SW 1271 (cell line): Measurements from ENCODE around the gene CRADD.
"Not testable (repeated sequence)": the region's sequence is repeated elsewhere in the genome, so short reads cannot be mapped to it uniquely, and the experiment has no call there.

Experiments used
- DNase-seq, 2 experiments: peaks; one replicate each; lab custom pipeline; 2025; lab: John Stamatoyannopoulos, UW

CRADD gene

DNA sequence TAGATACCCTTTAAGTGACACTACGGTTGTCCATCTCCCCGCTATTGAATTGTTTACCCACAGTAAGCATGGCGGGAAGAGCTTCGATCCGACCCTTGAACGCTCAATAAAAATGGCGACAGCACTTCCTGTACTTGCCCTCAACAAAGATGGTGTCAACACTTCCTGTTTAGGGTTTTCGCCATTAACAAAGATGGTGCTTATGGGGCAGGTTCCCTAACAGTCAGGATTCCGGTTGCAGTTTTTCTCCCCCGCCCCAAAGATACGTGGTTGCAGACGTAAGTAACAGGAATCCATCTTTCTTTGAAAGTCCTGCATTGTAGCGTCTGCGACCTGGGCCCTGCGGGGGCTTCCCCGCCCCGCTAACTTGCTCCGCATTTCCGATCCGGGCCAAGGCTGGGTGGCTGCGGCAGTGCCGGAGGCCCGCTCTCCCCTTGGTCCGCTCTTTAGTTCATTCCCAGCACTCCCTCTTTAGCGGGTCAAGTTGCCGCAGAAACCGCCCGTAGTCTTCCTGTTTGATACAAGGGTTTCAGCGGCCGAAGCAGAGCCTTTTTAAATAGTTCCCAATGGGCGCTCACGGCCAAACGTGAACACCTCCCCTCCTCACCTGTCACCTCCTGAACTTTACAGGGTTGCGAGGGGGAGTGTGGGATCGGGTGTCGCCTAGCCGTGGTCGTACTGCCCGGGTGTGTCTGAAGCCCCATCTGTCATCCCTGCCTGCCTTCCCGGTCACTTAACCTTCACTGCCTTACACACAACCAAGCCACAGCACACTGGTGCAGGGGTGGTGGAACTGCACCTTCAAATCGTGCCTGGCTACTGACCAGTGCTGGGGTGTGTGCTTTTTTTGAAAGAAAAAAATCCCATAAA, at the start of gene CRADD:
Gene CRADD, plus strand, starts transcription at position 181 of the 870 bp plus-strand sequence.
- DNase-seq = peak; percentile 91 to 98

- no peak for DNase-seq
Measured at GRCh38 chr12:93632383-93632782, 44.8 kb upstream of the CRADD start.

DNA sequence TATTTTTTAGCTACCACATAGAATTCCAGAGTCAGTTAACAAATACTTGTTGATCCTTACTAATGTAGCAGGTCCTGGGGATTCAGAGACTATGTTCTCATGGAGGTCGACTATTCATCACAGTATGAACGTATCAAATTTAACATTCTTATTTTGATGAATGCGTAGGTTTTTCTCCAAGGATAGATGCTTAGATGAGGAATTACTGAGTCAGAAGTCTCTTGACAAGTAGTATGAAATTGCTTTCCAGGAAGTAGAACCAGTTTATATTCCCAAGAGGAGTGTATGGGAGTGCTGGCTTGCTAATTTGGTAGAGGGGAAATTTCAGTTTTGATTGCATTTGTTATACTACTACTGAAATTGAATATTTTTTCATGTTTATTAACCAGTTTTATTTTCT, 42.8 kb upstream of the CRADD start:
- DNase-seq = no peak

DNA sequence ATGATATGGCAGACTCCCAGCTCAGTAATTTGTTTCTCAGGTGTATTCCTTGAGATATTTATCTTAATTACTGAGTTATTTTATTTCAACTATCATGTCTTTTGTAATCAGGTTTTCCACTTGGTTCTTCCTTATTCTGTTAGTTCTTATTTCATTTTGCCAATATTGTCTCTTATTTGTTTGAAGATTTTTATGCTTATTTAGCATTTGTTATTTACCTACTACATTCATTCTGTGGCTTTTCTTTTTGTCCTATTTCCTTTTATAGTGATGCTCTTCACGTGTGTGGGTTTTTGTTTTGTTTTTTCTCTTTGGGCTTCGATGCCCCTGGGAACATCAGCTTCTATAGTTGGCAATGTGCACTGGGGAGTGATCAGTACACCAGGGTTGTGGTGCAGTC, 40.5 kb upstream of the CRADD start:
- no peak for DNase-seq

- no peak for DNase-seq
Measured at GRCh38 chr12:93638095-93638494, 39.1 kb upstream of the CRADD start.

DNA sequence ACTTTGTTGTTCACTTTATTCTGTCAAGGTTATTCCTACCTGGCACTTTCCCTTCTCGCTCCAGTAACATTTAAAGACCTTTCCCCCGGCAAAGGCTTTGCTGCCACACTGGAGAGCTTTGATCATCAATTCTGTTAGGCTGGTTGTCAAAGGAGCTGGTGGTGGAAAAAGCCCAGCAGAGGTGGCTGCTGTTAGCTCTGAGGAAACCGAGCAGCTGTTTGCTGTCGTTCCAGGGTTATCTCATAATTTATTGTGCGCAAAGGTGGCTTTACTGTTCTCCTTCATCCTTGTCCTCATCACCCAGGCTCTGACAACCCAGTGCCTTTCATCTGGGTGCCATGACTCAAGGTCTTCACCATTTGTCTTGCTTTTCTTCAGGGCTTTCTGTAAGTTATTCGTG, 38.2 kb upstream of the CRADD start:
- DNase-seq = no peak

- no peak for DNase-seq
Measured at GRCh38 chr12:93639406-93639805, 37.8 kb upstream of the CRADD start.

DNA sequence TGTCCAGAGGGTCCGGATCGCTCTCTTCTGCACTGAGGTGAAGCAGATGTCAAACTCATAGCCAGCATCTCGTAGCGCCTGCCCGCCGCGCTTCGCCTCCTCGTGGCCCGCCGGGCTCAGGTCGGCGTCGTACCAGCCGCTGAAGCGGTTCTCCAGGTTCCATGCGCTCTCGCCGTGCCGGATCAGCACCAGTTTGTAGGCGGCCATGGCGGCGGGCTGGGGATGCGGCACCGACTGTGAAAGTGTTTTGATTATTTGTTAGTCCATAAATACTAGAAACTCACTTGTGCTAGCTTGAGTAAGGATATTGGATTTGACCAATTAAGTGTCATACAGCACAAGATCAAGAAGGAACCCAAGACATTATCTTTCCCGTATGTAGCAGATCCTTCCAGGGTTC, 35.8 kb upstream of the CRADD start:
- not testable (repeated sequence) for DNase-seq

DNA sequence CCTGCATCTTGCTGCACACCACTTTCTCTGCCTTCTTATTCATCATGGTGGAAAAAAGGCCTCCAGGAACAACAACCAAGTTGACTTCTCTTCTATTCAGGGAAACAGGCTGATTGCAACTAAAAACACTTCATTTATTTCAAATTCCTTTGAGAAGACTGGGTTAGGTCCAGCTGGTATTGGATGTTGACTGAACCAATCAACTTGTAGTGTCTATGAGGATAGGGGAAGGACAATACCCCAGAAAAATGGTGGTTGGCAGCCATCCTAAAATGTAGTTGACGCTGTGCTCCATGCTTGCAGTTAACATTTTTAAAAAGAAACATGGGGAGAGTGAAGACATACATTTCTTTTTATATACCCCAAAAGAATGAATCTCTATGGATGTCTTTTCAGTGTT, 34.4 kb upstream of the CRADD start:
- no peak for DNase-seq

DNA sequence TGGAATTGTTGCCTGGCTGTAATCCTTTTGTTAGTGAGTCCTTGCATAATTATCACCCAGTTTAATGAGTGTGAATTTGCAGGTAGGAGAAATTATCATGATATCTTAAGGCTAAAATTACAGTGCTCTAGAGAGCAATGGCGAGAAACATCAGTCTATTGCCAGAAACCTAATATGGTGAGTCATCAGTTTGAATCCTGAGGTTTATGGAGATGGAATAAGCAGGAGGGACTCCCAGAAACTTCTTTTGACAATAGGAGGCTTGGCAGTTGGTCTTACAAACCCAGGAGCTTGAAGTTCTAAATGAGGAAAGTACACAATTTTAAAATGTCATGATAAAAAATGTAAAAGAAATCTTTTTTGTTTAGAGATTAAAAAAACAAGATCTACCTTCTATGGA, 31.5 kb upstream of the CRADD start:
- no peak for DNase-seq

GRCh38 chr12:93650626-93651025, 26.5 kb upstream of the CRADD start:
- no peak for DNase-seq

- DNase-seq = no peak
Measured at GRCh38 chr12:93653079-93653478, 24.1 kb upstream of the CRADD start.

- DNase-seq = no peak
Measured at GRCh38 chr12:93653712-93654111, 23.5 kb upstream of the CRADD start.

- DNase-seq = no peak
Measured at GRCh38 chr12:93654421-93654820, 22.8 kb upstream of the CRADD start.

GRCh38 chr12:93657071-93657470, 20.1 kb upstream of the CRADD start:
- no peak for DNase-seq

DNA sequence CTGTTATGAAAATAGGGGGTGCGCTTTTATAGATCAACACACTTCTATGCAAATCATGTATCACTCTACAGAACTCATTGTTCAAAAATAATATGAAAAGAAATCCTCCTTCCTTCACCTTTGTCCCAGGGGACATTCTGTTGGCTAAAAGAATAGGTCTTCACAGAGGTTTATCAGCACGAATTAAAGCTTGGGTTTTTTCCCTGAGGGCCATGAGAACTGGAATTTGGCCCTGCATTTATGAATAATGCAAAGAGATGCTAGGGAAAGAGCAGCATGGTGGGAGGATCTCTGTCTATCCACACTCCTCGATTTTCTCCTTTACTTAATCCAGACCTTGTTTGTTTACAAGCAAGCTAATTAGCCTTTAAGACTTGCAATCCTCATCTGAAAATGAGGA, 16.2 kb upstream of the CRADD start:
- no peak for DNase-seq

- no peak for DNase-seq
Measured at GRCh38 chr12:93663006-93663728, 14.0 kb upstream of the CRADD start.

DNA sequence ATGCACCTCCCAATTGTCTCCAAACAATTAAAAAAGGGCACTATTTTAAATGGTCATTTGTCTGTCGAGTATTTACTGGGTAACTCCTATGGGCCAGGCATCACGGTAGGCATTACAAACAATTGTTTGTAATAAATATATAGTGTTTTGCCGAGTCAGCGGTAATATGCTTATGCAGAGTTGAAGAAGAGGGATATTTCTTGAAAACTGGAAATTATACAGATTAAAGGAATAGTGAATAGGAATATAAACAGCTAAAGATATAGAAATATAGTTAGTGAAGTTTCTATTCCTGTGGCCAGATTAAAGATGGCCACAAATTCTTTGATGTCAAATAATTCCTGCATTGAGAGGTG, 13.5 kb upstream of the CRADD start:
- DNase-seq = no peak

DNA sequence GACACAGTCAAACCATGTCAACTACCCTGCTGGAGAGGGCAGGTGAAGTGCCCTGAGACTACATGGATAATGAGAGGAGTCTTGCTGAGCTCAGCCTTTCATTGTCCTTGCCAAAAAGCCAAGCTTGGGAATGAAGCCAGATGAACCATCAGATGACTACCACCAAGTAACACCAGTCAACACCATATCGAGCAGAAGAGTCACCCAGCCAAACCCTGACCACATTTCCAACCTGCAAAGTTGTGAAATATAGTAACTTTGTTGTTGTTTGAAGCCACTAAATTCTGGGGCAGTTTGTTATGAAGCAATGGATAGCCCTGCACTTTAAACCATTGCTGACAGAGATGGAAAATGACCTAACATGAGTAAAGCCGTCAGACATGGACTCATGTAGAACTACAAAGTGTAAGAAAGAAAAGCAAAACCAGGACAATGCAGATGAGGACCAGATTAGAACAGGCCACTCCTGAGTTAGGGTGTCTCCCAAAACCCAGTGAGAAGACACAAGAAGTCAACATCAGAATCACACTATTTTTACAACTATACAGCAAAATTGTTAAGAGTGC, 12.5 kb upstream of the CRADD start:
- DNase-seq = no peak

GRCh38 chr12:93667672-93668071, 9.5 kb upstream of the CRADD start:
- DNase-seq = no peak

DNA sequence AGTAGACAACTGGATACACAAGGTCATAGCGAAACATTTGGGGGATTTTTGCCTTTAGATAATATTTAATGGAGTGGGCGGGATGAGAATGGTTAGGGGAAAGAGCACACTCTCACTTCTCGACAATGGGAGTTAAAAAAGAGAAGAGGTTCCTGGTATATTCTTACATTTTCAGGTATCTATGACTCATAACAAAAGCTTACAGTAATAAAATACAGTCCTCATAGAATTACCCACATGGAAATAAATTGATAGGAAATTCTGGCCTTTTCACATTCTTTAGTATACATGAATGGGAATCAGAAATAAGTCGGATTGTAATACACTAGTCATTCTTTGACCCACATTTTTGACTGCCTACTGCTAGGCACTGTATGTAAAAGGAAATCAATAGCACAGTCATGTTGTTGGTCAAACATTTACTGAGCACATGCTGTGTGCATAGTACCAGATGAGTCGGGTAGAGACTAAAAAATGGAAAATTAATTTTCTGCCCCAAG, 8.2 kb upstream of the CRADD start:
- DNase-seq = no peak

DNA sequence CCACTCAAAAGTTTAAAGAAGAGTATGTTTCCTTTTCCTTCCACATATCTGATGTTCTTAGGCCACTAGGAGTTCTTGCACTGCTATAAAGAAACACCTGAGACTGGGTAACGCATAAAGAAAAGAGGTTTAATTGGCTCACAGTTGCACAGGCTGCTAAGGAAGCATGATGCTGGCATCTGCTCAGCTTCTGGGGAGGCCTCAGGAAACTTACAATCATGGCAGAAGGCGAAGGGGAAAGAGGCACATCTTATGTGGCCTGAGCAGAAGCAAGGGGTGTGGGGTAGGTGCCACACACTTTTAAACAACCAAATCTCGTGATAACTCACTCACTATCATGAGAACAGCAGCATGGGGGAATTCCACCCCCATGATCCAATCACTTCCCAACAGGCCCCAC, 7.7 kb upstream of the CRADD start:
- no peak for DNase-seq

DNA sequence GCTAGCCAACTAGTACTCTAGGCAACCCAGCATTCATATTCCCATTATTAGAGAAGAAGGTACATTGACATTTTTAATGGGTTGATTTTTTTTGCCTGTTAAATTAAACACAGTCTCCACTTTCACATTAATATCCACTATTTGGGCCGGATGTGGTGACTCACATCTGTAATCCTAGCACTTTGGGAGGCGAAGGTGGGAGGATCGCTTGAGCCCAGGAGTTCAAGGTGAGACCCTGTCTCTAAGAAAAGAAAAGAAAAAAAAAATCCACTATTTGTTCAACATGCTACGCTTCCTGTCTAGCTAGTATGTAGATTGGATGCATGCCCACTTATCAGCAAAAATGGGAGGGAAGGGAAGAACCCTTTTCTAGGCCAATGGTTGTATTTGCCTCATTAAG, 7.1 kb upstream of the CRADD start:
- DNase-seq = no peak
